AG09319 (cell line): Measurements from ENCODE around the gene CSNK2A1.

ENCODE experiments used
- DNase-seq: peaks from one replicate; pipeline ENCODE4 v3.0.0-alpha.2; 2010; ENCODE audit warnings: low read depth; ENCODE audit errors: extremely low read depth
- TF ChIP-seq, protein P1 (sequence below): IDR thresholded peaks from 2 replicates; pipeline ENCODE4 v1.5.1; 2011; ENCODE audit warnings: low read depth, mild to moderate bottlenecking, inconsistent platforms, low read length, moderate library complexity

CSNK2A1 gene

DNA sequence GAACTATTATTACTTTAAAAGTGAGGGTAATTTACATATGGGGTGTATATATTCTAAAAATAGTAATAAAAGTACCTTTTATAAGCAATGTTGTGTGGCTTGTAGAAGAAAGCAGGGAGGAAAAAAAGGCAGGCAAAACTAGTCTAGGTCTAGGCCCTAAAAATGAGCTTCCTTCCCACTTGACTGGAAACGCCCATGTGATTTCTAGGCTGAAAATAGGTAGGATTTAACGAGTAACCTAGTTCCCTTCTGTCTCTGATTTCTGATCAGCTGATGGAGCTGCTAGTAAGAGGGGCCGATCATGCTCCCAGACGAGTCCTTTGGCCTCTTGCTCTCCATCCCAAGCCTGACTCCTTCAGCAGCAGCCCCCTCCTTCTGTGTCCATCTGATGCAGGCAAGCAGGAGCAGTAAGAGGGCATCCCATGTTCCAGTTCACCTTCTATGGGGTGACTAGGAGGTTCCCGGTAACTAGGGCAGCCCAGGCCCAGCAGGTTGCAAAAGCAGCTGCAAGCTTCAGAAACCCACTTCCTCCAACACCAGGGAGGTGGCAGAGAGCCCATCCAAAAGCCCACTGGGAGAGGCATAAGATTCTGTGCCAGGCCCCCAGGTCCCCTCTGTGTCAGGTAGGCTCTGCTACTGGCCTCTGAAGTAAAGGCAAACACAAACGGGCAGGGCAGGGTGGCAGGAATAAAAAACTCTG, 105.7 kb downstream of the CSNK2A1 start:
- TF ChIP-seq, protein P1, sequence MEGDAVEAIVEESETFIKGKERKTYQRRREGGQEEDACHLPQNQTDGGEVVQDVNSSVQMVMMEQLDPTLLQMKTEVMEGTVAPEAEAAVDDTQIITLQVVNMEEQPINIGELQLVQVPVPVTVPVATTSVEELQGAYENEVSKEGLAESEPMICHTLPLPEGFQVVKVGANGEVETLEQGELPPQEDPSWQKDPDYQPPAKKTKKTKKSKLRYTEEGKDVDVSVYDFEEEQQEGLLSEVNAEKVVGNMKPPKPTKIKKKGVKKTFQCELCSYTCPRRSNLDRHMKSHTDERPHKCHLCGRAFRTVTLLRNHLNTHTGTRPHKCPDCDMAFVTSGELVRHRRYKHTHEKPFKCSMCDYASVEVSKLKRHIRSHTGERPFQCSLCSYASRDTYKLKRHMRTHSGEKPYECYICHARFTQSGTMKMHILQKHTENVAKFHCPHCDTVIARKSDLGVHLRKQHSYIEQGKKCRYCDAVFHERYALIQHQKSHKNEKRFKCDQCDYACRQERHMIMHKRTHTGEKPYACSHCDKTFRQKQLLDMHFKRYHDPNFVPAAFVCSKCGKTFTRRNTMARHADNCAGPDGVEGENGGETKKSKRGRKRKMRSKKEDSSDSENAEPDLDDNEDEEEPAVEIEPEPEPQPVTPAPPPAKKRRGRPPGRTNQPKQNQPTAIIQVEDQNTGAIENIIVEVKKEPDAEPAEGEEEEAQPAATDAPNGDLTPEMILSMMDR = no peak
- no peak for DNase-seq

DNA sequence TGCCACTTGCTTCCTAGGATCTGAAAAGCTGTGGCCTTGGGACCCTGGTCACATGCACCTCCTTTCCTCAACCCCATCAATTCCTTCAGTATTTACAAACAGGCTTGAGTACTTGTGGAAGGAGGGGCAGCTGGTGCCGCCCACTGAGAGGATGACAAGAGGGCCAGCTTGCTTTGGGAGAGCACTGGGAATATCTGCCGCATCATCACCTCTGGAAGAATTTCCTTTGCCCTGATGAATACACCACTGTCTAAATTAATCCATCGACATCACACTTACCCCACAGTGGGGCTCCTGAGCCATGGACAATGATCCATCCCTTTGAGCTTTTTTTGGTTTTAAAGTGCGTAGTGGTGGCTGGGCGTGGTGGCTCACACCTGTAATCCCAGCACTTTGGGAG, 107.1 kb downstream of the CSNK2A1 start:
- TF ChIP-seq, protein P1 = no peak

DNA sequence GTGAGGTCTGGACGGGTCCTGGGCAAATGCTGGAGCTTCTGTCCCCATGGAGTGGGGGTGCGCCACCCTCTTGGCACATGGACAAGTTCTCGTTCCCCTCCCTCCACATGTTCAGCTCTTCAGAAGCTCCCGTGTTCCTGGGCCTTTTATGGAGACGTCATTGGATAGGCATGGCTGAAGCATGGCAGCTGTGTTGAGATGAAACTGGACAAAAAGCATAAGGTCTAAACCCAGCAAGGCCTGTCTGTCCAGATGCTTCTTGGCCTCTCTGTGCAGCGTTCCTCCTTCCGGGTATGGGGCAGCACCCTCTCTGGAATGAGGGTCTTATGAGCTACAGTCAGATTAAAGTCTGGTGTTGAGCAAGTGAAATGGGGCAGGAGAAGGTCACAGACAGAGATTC, 108.0 kb downstream of the CSNK2A1 start:
- DNase-seq = no peak
- TF ChIP-seq, protein P1 = no peak

More for the DNA sequence above, 107.1 kb downstream of the CSNK2A1 start:
- no peak for DNase-seq

DNA sequence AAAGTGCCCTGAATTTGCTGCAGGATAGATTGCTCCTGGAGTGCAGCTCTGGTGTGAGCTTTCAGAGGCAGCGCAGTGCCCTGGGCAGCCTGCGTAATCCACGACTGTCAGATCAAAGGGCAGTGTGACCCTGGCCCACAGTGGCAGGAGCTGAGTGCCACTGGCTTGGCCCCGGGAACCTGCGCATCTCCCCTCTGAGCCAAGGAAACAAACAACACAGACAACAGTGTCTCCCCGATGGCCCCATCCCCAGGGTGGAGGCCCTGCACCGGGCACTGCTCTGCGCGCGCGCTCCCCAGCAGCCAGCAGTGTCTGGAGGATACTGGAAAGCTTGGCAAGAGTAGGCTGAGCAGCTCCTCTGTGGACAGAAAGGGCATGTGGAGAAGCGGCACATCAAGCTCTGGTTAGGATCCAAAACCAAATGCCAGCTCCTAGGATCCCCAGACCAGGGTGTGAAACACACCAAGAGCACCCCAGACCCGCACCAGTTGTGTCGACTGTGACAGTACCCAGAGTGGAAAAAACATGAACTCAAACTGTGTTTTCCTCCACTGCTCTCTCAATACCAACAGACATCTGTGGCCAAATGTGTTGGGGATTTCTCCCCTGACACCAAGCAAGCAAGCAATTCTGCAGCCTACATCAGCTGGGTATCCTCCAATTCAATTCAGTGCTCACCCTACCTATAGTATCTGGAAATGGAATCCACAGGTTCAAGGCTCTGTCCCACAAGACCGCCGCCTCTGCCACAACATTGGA, 108.8 kb downstream of the CSNK2A1 start:
- no peak for DNase-seq
- TF ChIP-seq, protein P1 = no peak

DNA sequence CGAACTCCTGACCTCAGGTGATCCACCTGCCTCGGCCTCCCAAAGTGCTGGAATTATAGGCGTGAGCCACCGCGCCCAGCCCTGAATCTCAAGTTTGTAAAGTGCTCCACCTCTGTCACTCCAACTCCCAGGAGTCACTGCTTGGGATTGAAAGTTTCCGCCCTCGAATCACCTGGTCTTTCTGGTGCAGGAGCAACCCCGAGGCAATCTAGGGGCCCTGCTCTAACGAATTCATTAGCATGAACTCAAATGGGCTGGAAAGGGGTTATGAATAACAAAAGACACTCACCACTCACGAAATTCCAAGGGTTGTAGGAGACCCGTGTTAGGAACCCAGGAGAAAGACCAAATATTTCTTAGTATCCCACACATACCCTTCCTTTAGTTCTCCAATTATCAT, 109.4 kb downstream of the CSNK2A1 start:
- TF ChIP-seq, protein P1 = no peak
- no peak for DNase-seq

DNA sequence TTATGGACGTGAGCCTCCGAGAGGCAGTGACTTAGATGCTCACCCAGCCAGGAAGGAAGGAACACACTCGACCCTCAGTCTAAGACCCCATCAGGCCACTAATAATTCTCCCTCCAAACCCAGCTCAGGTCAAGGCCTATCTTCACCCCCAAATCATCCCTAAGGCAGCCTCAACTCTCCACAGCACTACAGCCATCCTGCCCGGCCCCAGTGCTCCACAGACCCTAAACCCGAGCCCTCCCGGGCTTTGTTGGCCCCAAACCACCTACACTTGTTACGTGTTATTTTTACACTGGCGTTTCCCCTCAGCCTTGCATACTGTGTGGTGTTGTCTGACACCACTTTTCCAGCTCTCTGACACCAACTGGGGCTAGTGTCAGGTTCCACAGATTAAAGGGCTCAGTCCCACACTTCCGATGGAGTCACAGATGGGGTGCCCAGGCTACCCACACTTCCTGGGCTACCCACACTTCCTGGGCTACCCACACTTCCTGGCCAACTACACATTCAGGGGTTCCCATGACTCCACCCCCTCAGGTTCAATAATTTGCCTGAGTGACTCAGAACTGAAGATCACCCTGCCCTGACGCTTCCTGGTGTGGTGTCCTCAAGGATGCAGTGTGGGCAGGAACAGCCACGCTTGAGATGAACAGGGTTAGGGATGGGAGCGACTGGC, 110.2 kb downstream of the CSNK2A1 start:
- no peak for DNase-seq

More for the DNA sequence above, 110.2 kb downstream of the CSNK2A1 start:
- TF ChIP-seq, protein P1 = no peak
